ENCODE measurements around the gene ZDHHC1. TPM values are rescaled to one million over a fixed set of nuclear protein-coding genes. Genes with fewer than 3 reads are reported as not detected.

ZDHHC1 gene
- total and polyA plus RNA-seq, 4 donors = 0.33 to 1.6 (median 1.1) TPM

- Histone ChIP-seq H3K4me1 (ENCODE audit: control insufficient read depth in 4 of 4, insufficient read depth in 4 of 4, low read length in 3 of 4) (peaks cover 3 to 21% (median 4%) of the 10 kb centered on the region in 4 donors), H3K36me3 (ENCODE audit: control insufficient read depth in 4 of 4, insufficient read depth in 3 of 4, low read depth in 1 of 4, low read length in 3 of 4) (no peaks in the 10 kb centered on the region), H3K27me3 (ENCODE audit: control insufficient read depth in 4 of 4, insufficient read depth in 4 of 4, low read length in 3 of 4) (peaks cover 0 to 3% (median 1%) of the 10 kb centered on the region in 4 donors), H3K4me3 (ENCODE audit: low read depth in 1 of 3, low read length in 3 of 3) (peak overlapping the region in 1 of 3 donors; percentile 1), H3K9me3 (ENCODE audit: control insufficient read depth in 4 of 4, low read length in 3 of 4) (no peaks in the 10 kb centered on the region), H3K9ac (ENCODE audit: low read depth in 1 of 2, low read length in 2 of 2) (no peak overlapping the region), H3K27ac (ENCODE audit: low read depth in 1 of 2, low read length in 2 of 2) (no peak overlapping the region)
- TF ChIP-seq YY1 (IDR thresholded peaks at IDR 0.05) (no peak), REST (IDR thresholded peaks at IDR 0.05) (no peak), FOXA1 (IDR thresholded peaks at IDR 0.05) (no peak)
- no peak for DNase-seq (ENCODE audit: low spot score)
- WGBS = 8% methylated on average over 20 of the region's 20 CpGs
These were observed 22.5 kb downstream of the ZDHHC1 start for GRCh38 chr16:67393788-67394154.

- H3K27me3 ChIP-seq (ENCODE audit: control insufficient read depth in 4 of 4, insufficient read depth in 4 of 4, low read length in 3 of 4) = peaks cover 0 to 3% (median 1%) of the 10 kb centered on the region in 4 donors
- peak within 1 kb of the TSS in 1 of 3 donors; percentile 30 for H3K4me3 ChIP-seq (ENCODE audit: low read depth in 1 of 3, low read length in 3 of 3)
- H3K9me3 ChIP-seq (ENCODE audit: control insufficient read depth in 4 of 4, low read length in 3 of 4) = no peaks in the 10 kb centered on the region
- DNase-seq (ENCODE audit: low spot score) = peak; percentile 71
- no peak within 1 kb of the TSS for H3K27ac ChIP-seq (ENCODE audit: low read depth in 1 of 2, low read length in 2 of 2)
- 7% methylated on average over 56 of the region's 56 CpGs for WGBS
- peaks cover 3 to 21% (median 4%) of the 10 kb centered on the region in 4 donors for H3K4me1 ChIP-seq (ENCODE audit: control insufficient read depth in 4 of 4, insufficient read depth in 4 of 4, low read length in 3 of 4)
- TF ChIP-seq RAD21 (IDR thresholded peaks at IDR 0.05) = peak in 1 of 2 donors; percentile 68
- TF ChIP-seq CTCF (IDR thresholded peaks at IDR 0.05; ENCODE audit: low read depth, low read length, missing input control) = peak; percentile 48
- no peak for TF ChIP-seq YY1 (IDR thresholded peaks at IDR 0.05)
- no peak within 1 kb of the TSS for H3K9ac ChIP-seq (ENCODE audit: low read depth in 1 of 2, low read length in 2 of 2)
- no peaks in the 10 kb centered on the region for H3K36me3 ChIP-seq (ENCODE audit: control insufficient read depth in 4 of 4, insufficient read depth in 3 of 4, low read depth in 1 of 4, low read length in 3 of 4)
These were observed 23.0 kb downstream of the ZDHHC1 start, which contains the start of gene TPPP3 for GRCh38 chr16:67393111-67393787. TSS of gene TPPP3 (minus strand) at chr16:67393498. CDS start at chr16:67391111, 2,387 bp downstream.

- peaks cover 0 to 3% (median 0%) of the 10 kb centered on the region in 4 donors for H3K27me3 ChIP-seq (ENCODE audit: control insufficient read depth in 4 of 4, insufficient read depth in 4 of 4, low read length in 3 of 4)
- TF ChIP-seq CTCF (IDR thresholded peaks at IDR 0.05; ENCODE audit: low read depth, low read length, missing input control) (no peak), RXRA (IDR thresholded peaks at IDR 0.05) (no peak), GABPA (IDR thresholded peaks at IDR 0.05 in 1 of 2, conservative IDR thresholded peaks at IDR 0.05 in 1 of 2) (no peak), NR2F2 (IDR thresholded peaks at IDR 0.05) (no peak), TAF1 (conservative IDR thresholded peaks at IDR 0.05) (no peak), RAD21 (IDR thresholded peaks at IDR 0.05) (no peak), FOXA1 (IDR thresholded peaks at IDR 0.05) (no peak), ATF3 (IDR thresholded peaks at IDR 0.05) (no peak), YY1 (IDR thresholded peaks at IDR 0.05) (no peak)
- H3K4me3 ChIP-seq (ENCODE audit: low read depth in 1 of 3, low read length in 3 of 3) = no peak overlapping the region
- no peak overlapping the region for H3K27ac ChIP-seq (ENCODE audit: low read depth in 1 of 2, low read length in 2 of 2)
- no peak overlapping the region for H3K9ac ChIP-seq (ENCODE audit: low read depth in 1 of 2, low read length in 2 of 2)
- peaks cover 3 to 21% (median 4%) of the 10 kb centered on the region in 4 donors for H3K4me1 ChIP-seq (ENCODE audit: control insufficient read depth in 4 of 4, insufficient read depth in 4 of 4, low read length in 3 of 4)
- WGBS = 79% methylated on average over 18 of the region's 18 CpGs
- DNase-seq (ENCODE audit: low spot score) = no peak
- no peaks in the 10 kb centered on the region for H3K9me3 ChIP-seq (ENCODE audit: control insufficient read depth in 4 of 4, low read length in 3 of 4)
- no peaks in the 10 kb centered on the region for H3K36me3 ChIP-seq (ENCODE audit: control insufficient read depth in 4 of 4, insufficient read depth in 3 of 4, low read depth in 1 of 4, low read length in 3 of 4)
These were observed 23.8 kb downstream of the ZDHHC1 start for GRCh38 chr16:67392301-67393059.
